PC-3 (cell line): ENCODE measurements around the gene RAC3.

Source experiments
- EZH2 ChIP-seq: fragments of 300-600 bp; sonication (generic); IDR thresholded peaks from one replicate; pipeline ENCODE4 v1.6.1; 2017; ENCODE audit warnings: antibody characterized with exemption, mild to moderate bottlenecking, low read length; ENCODE audit not compliant: unreplicated experiment
- TF ChIP-seq, protein P1 (sequence below): fragments of 300-600 bp; sonication (generic); conservative IDR thresholded peaks from 2 replicates; pipeline ENCODE4 v1.5.1; 2017; ENCODE audit warnings: antibody characterized with exemption, low read depth, mild to moderate bottlenecking, low read length

- TF ChIP-seq, protein P1, sequence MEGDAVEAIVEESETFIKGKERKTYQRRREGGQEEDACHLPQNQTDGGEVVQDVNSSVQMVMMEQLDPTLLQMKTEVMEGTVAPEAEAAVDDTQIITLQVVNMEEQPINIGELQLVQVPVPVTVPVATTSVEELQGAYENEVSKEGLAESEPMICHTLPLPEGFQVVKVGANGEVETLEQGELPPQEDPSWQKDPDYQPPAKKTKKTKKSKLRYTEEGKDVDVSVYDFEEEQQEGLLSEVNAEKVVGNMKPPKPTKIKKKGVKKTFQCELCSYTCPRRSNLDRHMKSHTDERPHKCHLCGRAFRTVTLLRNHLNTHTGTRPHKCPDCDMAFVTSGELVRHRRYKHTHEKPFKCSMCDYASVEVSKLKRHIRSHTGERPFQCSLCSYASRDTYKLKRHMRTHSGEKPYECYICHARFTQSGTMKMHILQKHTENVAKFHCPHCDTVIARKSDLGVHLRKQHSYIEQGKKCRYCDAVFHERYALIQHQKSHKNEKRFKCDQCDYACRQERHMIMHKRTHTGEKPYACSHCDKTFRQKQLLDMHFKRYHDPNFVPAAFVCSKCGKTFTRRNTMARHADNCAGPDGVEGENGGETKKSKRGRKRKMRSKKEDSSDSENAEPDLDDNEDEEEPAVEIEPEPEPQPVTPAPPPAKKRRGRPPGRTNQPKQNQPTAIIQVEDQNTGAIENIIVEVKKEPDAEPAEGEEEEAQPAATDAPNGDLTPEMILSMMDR, result no peak
- no peak for TF ChIP-seq EZH2
Measured at GRCh38 chr17:82065638-82066303, 34.3 kb downstream of the RAC3 start, which contains the start of gene DUS1L.
